IMR-90 (cell line): ENCODE measurements around the gene APEX1.

ENCODE experiments used
- CEBPB ChIP-seq: IDR thresholded peaks from 2 replicates; pipeline ENCODE4 v1.6.1; 2012; ENCODE audit warnings: low read depth, low read length, improper control_type of control experiment
- CHD1 ChIP-seq: IDR thresholded peaks from 2 replicates; pipeline ENCODE4 v1.6.1; 2012; ENCODE audit warnings: low read depth, low read length, improper control_type of control experiment
- CTCF ChIP-seq: conservative IDR thresholded peaks from 2 replicates; pipeline ENCODE4 v1.5.1; 2012; ENCODE audit warnings: mild to moderate bottlenecking, low read depth, low read length, improper control_type of control experiment
- FOS ChIP-seq: fragments of 150-350 bp; IDR thresholded peaks from 2 replicates; pipeline ENCODE4 v1.6.1; 2016; ENCODE audit warnings: low read depth, low read length
- MAFK ChIP-seq: IDR thresholded peaks from 2 replicates; pipeline ENCODE4 v1.6.1; 2012; ENCODE audit warnings: low read depth, low read length, improper control_type of control experiment
- MAZ ChIP-seq: IDR thresholded peaks from 2 replicates; pipeline ENCODE4 v1.6.1; 2012; ENCODE audit warnings: low read depth, mild to moderate bottlenecking, low read length, improper control_type of control experiment, moderate library complexity, borderline replicate concordance
- MXI1 ChIP-seq: IDR thresholded peaks from 2 replicates; pipeline ENCODE4 v1.6.1; 2012; ENCODE audit warnings: low read depth, mild to moderate bottlenecking, low read length, moderate library complexity, borderline replicate concordance
- NFE2L2 ChIP-seq: fragments of 150-350 bp; IDR thresholded peaks from 2 replicates; pipeline ENCODE4 v1.6.1; 2016; ENCODE audit warnings: low read depth, mild to moderate bottlenecking, low read length
- POLR2A ChIP-seq: IDR thresholded peaks from 2 replicates; pipeline ENCODE4 v1.6.1; 2012; ENCODE audit warnings: mild to moderate bottlenecking, low read depth, low read length
- RAD21 ChIP-seq: IDR thresholded peaks from 2 replicates; pipeline ENCODE4 v1.6.1; 2012; ENCODE audit warnings: low read length, improper control_type of control experiment
- RCOR1 ChIP-seq: IDR thresholded peaks from 2 replicates; pipeline ENCODE4 v1.6.1; 2012; ENCODE audit warnings: mild to moderate bottlenecking, low read length, improper control_type of control experiment; ENCODE audit not compliant: insufficient replicate concordance
- RFX5 ChIP-seq: IDR thresholded peaks from 2 replicates; pipeline ENCODE4 v1.8.0; 2012; ENCODE audit warnings: low read depth, mild to moderate bottlenecking, low read length, moderate library complexity
- SMC3 ChIP-seq: fragments of 150-350 bp; IDR thresholded peaks from 2 replicates; pipeline ENCODE4 v1.6.1; 2016; ENCODE audit warnings: low read depth, mild to moderate bottlenecking, antibody characterized with exemption, low read length, moderate library complexity
- USF2 ChIP-seq: fragments of 150-350 bp; IDR thresholded peaks from 2 replicates; pipeline ENCODE4 v1.6.1; 2017; ENCODE audit warnings: mild to moderate bottlenecking, antibody characterized with exemption, low read length, low read depth

GRCh38 chr14:20418501-20418909 lies 36.5 kb upstream of the APEX1 start:
- TF ChIP-seq POLR2A, result no peak
- TF ChIP-seq CTCF, result no peak
- no peak for TF ChIP-seq RAD21
- no peak for TF ChIP-seq RFX5
- no peak for TF ChIP-seq SMC3
- TF ChIP-seq CEBPB, result no peak
- no peak for TF ChIP-seq USF2
- no peak for TF ChIP-seq MAZ
- TF ChIP-seq RCOR1, result no peak
- TF ChIP-seq FOS, result no peak
- TF ChIP-seq MXI1, result no peak
- TF ChIP-seq NFE2L2, result no peak
- TF ChIP-seq CHD1, result no peak
- TF ChIP-seq MAFK, result no peak
